Left ventricle myocardium inferior (tissue), 1 donor: ENCODE data around the gene DDN. TPM values are rescaled to one million over a fixed set of nuclear protein-coding genes. Genes with fewer than 3 reads are reported as not detected.

Source experiments
- DNase-seq: peaks from one replicate; pipeline ENCODE4 v3.0.0-alpha.2; 2020
- H3K27ac ChIP-seq: fragments of 200-600 bp; replicated peaks from 2 replicates; pipeline ENCODE4 v1.8.0; 2021
- H3K27me3 ChIP-seq: fragments of 200-600 bp; 2 replicates; pipeline ENCODE4 v1.8.0; 2021; ENCODE audit warnings: low read depth
- H3K36me3 ChIP-seq: fragments of 200-600 bp; 2 replicates; pipeline ENCODE4 v1.8.0; 2021
- H3K4me1 ChIP-seq: fragments of 200-600 bp; 2 replicates; pipeline ENCODE4 v1.8.0; 2021
- H3K4me3 ChIP-seq: fragments of 200-600 bp; 2 replicates; pipeline ENCODE4 v1.8.0; 2021; ENCODE audit warnings: mild to moderate bottlenecking, moderate library complexity
- H3K9me3 ChIP-seq: fragments of 200-600 bp; replicated peaks from 2 replicates; pipeline ENCODE4 v1.8.0; 2021
- CTCF ChIP-seq: fragments of 200-600 bp; IDR thresholded peaks from 2 replicates; pipeline ENCODE4 v1.8.0; 2021; ENCODE audit warnings: antibody characterized with exemption, mild to moderate bottlenecking, borderline replicate concordance
- intact Hi-C: fragments of 100-400 bp; cut with micrococcal nuclease; formaldehyde crosslinking; loops from one replicate; pipeline ENCODE4 v1.11.0; 2022
- total RNA-seq: library from RNA; stranded (reverse); fragmentation: NEBNext Ultra II Directional; extraction: Animal tissue kit (Norgen Biotek cat#: 25700); gene quantifications from one replicate; pipeline ENCODE4 v1.2.1, GENCODE V29; 2021
- donor health status: DM: no; HTN: yes; CAD: no; lungs with severe emphysema.

DDN gene
- total RNA-seq, 1 donor from 2014 or later, result 1.4 TPM

- intact Hi-C loops, result no loop called here
- DNase-seq, result no peak
These were observed 34.6 kb upstream of the DDN start for GRCh38 chr12:49033611-49034285.

GRCh38 chr12:49032679-49033447 lies 33.7 kb upstream of the DDN start:
- H3K4me1 ChIP-seq, result peaks cover 33% of the 10 kb centered on the region
- no peak for DNase-seq
- no peak for TF ChIP-seq CTCF
- intact Hi-C loops, result no loop called here
- no peak overlapping the region for H3K27ac ChIP-seq
- no peaks in the 10 kb centered on the region for H3K27me3 ChIP-seq
- H3K4me3 ChIP-seq, result no peak overlapping the region
- no peaks in the 10 kb centered on the region for H3K9me3 ChIP-seq
- H3K36me3 ChIP-seq, result peaks cover 94% of the 10 kb centered on the region

More at GRCh38 chr12:49033611-49034285, 34.6 kb upstream of the DDN start:
- Histone ChIP-seq H3K4me3 (no peak overlapping the region), H3K36me3 (peaks cover 94% of the 10 kb centered on the region), H3K9me3 (no peaks in the 10 kb centered on the region), H3K4me1 (peaks cover 34% of the 10 kb centered on the region), H3K27me3 (no peaks in the 10 kb centered on the region), H3K27ac (peak overlapping the region; percentile 15)
- no peak for TF ChIP-seq CTCF

GRCh38 chr12:49032276-49032675 lies 33.1 kb upstream of the DDN start:
- no peak for TF ChIP-seq CTCF
- Histone ChIP-seq H3K9me3 (no peaks in the 10 kb centered on the region), H3K36me3 (peaks cover 94% of the 10 kb centered on the region), H3K27me3 (no peaks in the 10 kb centered on the region), H3K4me3 (no peak overlapping the region), H3K4me1 (peaks cover 27% of the 10 kb centered on the region), H3K27ac (no peak overlapping the region)
- intact Hi-C loops, result no loop called here
- no peak for DNase-seq

GRCh38 chr12:49031573-49032161 lies 32.5 kb upstream of the DDN start:
- Histone ChIP-seq H3K27ac (no peak overlapping the region), H3K36me3 (peaks cover 94% of the 10 kb centered on the region), H3K4me1 (peaks cover 21% of the 10 kb centered on the region), H3K27me3 (no peaks in the 10 kb centered on the region), H3K4me3 (no peak overlapping the region), H3K9me3 (no peaks in the 10 kb centered on the region)
- TF ChIP-seq CTCF, result no peak
- no peak for DNase-seq
- intact Hi-C loops, result no loop called here

- H3K4me3 ChIP-seq, result no peak overlapping the region
- H3K4me1 ChIP-seq, result peaks cover 20% of the 10 kb centered on the region
- H3K36me3 ChIP-seq, result peaks cover 96% of the 10 kb centered on the region
- H3K27ac ChIP-seq, result no peak overlapping the region
- H3K27me3 ChIP-seq, result no peaks in the 10 kb centered on the region
- H3K9me3 ChIP-seq, result no peaks in the 10 kb centered on the region
- intact Hi-C loops, result no loop called here
- no peak for DNase-seq
- TF ChIP-seq CTCF, result no peak
These were observed 31.8 kb upstream of the DDN start for GRCh38 chr12:49030714-49031572.
